Ovary (tissue), 3 donors: ENCODE data around the gene SERP2.

Source experiments
- CTCF ChIP-seq, 3 donors: fragments of 450-650 bp in 2 of 3; fragments of 200-600 bp in 1 of 3; IDR thresholded peaks; one replicate each; pipeline versions ENCODE4 v1.5.1 to v1.8.0; 2016 to 2022; ENCODE audit warnings: antibody characterized with exemption in 3 of 3, mild to moderate bottlenecking in 1 of 3
- EP300 ChIP-seq: sonication (generic); formaldehyde crosslinking; IDR thresholded peaks from one replicate; pipeline ENCODE4 v1.6.1; 2017; ENCODE audit warnings: antibody characterized with exemption
- POLR2A ChIP-seq: fragments of 450-650 bp; IDR thresholded peaks from one replicate; pipeline ENCODE4 v1.6.1; 2017; ENCODE audit warnings: antibody characterized with exemption, mild to moderate bottlenecking, moderate library complexity
- donor health status: DM: no; HTN: no; CAD: no.

- no peak for TF ChIP-seq CTCF (IDR thresholded peaks at IDR 0.05)
- TF ChIP-seq EP300: no peak
- no peak for TF ChIP-seq POLR2A
Measured at GRCh38 chr13:44426461-44426860, 52.8 kb downstream of the SERP2 start.
